ENCODE results near the gene ZNF433.

The ZNF433 gene

DNA sequence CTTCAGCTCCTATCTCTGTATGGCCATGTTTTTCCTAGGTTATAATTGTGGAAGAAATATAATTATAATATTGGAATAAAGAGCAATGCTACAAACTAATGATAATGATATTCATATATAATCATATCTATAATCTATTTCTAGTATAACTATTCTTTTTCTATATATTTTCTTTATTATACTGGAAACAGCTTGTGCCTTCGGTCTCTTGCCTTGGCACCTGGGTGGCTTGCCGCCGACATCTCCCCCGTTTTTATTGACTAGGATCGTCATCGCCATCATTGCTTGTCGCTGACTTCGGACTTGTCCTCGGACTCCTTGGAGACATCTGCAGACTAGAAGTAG, 46.4 kb downstream of the ZNF433 start:
- DNase-seq (ENCODE audit: low spot score) = no peak

DNA sequence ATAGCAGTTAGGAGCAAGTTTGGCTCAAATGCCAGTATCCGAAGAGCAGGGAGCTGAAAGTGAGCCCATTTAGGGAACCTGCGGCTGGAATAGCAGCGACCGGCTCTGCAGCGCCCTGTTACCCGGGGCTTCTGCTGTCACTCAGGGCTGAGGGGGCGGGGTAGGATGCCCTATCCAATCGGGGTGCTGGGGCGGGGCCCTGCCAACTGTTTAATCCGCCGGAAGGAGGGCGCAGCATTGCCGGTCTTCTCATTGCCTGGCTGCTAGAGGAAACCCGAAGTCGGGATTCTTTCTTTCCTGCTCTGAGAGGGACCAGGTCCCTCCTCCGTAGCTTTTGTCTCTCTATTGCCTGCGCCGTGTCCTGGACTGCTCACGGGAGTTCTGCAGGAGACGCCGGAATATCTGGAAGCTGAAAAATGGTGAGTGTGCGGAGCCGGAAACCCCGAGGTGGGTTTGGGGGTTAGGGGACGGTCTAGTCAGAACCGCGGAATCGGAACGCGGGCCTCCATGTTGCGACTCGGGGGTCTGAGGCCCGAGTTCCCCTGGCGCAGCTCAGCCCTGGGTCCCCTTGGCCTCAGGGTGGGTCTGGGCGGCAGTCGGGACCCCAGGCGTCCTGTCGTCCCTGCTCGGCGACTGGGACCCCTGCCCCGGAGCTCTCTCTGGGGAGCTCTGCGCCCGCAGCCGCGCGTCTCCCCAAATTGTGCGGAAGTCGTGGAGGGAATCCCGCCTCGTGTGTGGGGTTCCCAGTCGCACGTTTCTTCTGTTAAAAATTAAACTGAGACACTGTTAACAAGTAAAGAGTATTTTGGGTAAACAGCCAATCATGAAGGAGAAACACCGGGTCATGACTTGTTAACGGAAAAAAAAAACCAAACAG, 47.8 kb downstream of the ZNF433 start:
- peak; percentile 97 for DNase-seq (ENCODE audit: low spot score)

DNA sequence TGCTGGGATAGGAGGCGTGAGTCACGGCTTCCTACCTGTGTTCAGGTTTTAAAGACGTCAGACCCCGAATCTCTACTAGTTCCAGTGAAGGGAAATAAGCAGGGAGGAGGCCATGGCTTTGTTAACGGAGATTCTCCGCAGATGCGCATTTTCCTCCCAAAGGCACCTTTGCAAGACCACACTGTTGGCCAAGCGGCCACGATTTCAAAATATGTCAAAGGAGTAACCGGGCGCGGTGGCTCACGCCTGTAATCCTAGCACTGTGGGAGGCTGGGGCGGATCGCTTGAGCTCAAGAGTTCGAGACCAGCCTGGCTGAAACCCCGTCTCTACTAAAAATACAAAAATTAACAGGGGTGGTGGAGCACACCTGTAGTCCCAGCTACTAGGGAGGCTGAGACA, 48.7 kb downstream of the ZNF433 start:
- no peak for DNase-seq (ENCODE audit: low spot score)

DNA sequence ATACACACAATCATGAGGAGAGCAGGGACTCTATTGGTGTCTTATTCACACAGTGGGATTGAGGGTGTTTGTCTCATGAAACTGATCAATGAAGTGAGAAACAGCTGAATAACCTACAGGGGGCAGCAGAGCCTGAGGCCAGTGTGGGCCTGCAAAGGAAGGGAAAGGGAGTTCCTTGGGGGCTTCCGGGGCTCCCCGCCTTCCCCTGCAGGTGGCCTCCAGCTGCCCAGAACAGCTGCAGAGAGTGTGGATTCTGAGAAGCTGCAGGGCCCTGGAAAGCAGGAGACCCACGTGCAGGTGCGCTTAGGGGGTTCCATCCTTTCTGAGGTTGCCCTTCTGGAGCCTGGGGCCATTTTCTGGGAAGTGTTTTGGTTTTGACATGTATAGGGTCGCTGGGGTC, 50.5 kb downstream of the ZNF433 start:
- no peak for DNase-seq (ENCODE audit: low spot score)

DNA sequence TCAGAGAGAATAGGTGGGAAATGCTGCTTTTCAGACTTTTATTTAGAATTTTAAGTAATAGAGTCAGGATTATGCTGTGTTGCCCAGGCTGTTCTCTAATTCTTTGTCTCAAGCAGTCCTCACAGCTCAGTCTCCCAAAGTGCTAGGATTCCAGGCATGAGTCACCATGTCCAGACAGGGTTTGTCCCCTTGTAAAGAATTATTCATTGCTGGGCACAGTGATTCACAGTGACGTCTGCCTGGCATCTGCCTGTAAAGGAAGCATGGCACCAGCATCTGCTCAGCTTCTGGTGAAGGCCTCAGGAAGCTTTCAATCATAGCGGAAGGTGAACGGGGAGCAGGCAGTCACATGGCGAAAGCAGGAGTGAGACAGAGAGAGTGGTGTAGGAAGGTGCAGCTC, 53.0 kb downstream of the ZNF433 start:
- no peak for DNase-seq (ENCODE audit: low spot score)

DNA sequence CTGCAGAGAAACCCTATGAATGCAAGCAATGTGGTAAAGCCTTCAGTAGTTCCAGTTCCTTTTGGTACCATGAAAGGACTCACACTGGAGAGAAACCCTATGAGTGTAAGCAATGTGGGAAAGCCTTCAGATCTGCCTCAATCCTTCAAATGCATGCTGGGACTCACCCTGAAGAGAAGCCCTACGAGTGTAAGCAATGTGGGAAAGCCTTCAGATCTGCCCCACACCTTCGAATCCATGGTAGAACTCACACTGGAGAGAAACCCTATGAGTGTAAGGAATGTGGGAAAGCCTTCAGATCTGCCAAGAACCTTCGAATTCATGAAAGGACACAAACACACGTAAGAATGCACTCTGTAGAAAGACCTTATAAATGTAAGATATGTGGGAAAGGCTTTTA, 56.0 kb downstream of the ZNF433 start:
- DNase-seq (ENCODE audit: low spot score) = no peak

DNA sequence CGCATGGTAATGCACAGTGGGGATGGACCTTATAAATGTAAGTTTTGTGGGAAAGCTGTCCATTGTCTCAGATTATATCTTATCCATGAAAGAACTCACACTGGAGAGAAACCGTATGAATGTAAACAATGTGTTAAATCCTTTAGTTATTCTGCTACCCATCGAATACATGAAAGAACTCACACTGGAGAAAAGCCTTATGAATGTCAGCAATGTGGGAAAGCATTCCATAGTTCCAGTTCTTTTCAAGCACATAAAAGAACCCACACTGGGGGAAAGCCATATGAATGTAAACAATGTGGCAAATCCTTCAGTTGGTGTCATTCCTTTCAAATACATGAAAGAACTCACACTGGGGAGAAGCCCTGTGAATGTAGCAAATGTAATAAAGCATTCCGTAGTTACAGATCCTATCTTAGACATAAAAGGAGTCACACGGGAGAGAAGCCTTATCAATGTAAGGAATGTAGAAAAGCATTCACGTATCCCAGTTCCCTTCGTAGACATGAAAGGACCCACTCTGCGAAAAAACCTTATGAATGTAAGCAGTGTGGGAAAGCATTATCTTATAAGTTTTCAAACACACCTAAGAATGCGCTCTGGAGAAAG, 56.9 kb downstream of the ZNF433 start:
- DNase-seq (ENCODE audit: low spot score) = no peak

DNA sequence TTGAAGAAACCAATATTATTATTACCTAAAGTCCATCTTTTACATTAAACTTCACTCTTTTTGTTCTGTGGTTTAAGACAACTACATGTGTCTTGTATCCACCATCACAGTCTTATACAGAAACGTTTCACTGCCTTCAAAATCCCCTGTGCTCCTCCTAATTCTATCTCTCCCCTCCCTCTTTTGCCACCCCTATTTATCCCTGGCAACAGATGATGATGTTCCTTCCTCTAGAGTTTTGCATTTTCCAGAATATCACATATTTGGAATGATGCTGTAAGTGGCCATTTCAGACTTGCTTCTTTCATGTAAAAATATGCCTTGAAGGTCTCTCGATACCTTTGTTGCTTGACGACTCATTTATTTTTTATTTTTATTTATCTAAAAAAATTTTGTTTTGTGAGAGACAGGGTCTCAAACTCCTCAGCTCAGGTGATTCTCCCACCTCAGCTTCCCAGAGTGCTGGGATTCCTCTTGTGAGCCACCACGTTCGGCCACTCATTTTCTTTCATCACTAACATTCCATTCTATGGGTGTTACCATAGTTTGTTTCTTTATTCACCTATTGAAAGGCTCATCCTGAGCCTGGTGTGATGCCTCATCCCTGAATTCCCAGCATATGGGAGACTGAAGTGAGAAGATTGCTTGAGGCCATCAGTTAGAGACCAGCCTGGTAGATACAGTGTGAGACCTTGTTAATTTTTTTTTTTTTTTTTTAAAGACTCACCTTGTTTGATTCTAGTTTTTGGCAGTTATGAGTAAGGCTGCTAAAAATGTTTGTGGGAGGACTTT, 62.3 kb downstream of the ZNF433 start:
- no peak for DNase-seq (ENCODE audit: low spot score)

DNA sequence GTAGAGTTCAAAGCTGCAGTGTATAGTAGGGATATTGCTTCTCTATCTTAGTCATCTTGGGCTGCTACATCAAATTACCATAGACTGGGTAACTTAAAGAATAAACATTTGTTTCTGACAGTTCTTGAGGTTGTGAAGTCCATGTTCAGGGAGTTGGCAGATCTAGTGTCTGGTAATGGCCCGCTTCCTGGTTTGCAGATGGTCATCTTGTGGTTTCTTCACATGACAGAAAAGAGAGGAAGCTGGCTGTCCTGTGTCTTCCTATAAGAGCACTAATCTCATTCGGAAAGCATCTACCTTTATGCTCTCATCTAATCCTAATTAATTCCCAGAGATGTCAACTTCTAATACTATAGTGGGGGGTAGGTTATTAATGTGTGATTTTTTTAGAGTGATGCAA, 64.4 kb downstream of the ZNF433 start:
- peak; percentile 27 for DNase-seq (ENCODE audit: low spot score)

DNA sequence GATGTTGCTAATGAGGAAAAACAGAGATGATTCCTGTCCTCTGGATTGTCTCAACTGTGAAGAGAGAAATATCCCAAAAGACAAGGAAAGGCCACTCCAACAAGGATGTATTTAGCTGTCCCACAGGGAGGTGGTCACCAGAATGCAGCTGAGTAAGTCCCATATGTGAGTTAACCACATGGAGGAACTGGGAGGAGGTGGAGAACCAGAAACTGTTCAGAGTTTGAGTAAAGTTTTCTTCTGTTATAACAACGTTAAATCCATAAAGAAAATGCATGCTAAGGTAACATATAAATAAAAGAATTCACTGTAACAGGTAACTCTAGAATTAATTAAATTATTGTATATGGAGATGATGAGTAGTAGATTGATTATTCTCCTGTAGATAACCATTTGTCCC, 65.3 kb downstream of the ZNF433 start:
- no peak for DNase-seq (ENCODE audit: low spot score)

DNA sequence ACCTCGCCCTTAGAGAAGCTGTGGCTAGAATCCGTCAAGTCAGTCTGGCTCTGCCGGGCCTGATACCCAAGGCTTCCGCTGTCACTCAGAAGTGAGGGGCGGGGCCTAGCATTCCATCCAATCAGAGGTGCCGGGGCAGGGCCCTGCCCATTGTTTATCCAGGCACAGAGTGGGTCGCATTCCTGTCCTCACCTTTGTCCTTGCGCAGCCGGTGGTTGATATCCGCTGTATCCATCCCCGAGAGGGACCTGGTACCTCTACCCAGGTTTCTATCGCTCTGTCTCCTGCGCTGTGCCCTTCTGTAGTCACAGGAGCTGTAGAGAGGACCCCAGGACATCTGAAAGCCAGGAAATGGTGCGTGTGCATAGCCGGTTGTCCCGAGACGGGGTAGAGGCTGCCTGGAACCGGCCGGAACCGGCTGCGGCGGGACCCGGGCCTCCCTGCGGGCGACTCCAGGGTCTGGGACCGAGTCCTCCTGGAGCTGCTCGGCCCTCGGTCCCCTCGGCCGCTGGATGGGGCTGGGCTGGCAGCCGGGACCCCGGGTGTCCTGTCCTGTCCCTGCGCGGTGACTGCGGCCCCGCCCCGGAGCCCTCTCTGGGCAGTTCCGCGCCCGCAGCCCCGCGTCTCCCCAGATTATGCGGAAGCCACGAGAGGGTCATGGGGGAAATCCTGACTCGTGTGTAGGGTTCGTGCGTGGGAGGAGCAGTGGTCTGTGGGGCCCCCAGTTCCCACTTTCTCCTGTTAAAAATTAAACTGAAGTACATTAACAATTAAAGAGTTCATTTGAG, 70.4 kb downstream of the ZNF433 start, which contains the start of gene ZNF763:
TSS of gene ZNF763 (plus strand) at position 183 of the 788 bp plus-strand sequence. CDS start at position 352, 169 bp downstream.
- peak; percentile 97 for DNase-seq (ENCODE audit: low spot score)
